Spleen (tissue), 7 donors: ENCODE data around the gene HMX1.

Experiments used
- CTCF ChIP-seq, 11 experiments: fragments of 200-600 bp in 7 of 11; fragments of 450-650 bp in 4 of 11; sonication (generic) in 4 of 11; IDR thresholded peaks in 8 of 11; conservative IDR thresholded peaks in 3 of 11; 1 replicate in 7 of 11; 2 replicates in 4 of 11; pipeline versions ENCODE4 v1.4.0 to v1.8.0; 2016 to 2021; ENCODE audit warnings: antibody characterized with exemption in 11 of 11, inconsistent platforms in 4 of 11, mild to moderate bottlenecking in 1 of 11
- POLR2AphosphoS5 ChIP-seq, 3 donors: sonication (generic); formaldehyde crosslinking; IDR thresholded peaks; one replicate each; pipeline ENCODE4 v1.5.1; 2017; ENCODE audit warnings: antibody characterized with exemption in 3 of 3
- donor health status: DM: no; HTN: no; CAD: no; lungs with moderate emphysema.
- donor health status: DM: no; HTN: no; CAD: no.
- donor health status: DM: no; HTN: no; CAD: no.

- TF ChIP-seq CTCF (IDR thresholded peaks at IDR 0.05 in 8 of 11, conservative IDR thresholded peaks at IDR 0.05 in 3 of 11) (no peak), POLR2AphosphoS5 (IDR thresholded peaks at IDR 0.05) (no peak)
These were observed 12.9 kb downstream of the HMX1 start for GRCh38 chr4:8858701-8859210.
